GM21619 (cell line): ENCODE results near the gene NPAS1.

Source experiments
- ATAC-seq: cut with Tn5 transposase; IDR thresholded peaks from one replicate; pipeline ENCODE4 v1.9.1; 2021; ENCODE audit not compliant: unreplicated experiment

NPAS1 gene

GRCh38 chr19:47019431-47020041, at the start of gene NPAS1:
Gene NPAS1 (plus strand): TSS chr19:47019837. CDS start chr19:47021048, 1,211 bp downstream.
- ATAC-seq = no peak

- no peak for ATAC-seq
These were observed 48.8 kb upstream of the NPAS1 start for GRCh38 chr19:46970815-46971214.

- no peak for ATAC-seq
These were observed 47.3 kb upstream of the NPAS1 start for GRCh38 chr19:46972311-46972710.

- ATAC-seq = no peak
These were observed 45.5 kb upstream of the NPAS1 start for GRCh38 chr19:46974181-46974580.

GRCh38 chr19:46975011-46975924, 44.4 kb upstream of the NPAS1 start:
- no peak for ATAC-seq

GRCh38 chr19:46975925-46976782, 43.5 kb upstream of the NPAS1 start:
- ATAC-seq = no peak

GRCh38 chr19:46976845-46977320, 42.8 kb upstream of the NPAS1 start:
- ATAC-seq = no peak

GRCh38 chr19:46977548-46977947, 42.1 kb upstream of the NPAS1 start:
- no peak for ATAC-seq

GRCh38 chr19:46978171-46978869, 41.3 kb upstream of the NPAS1 start:
- no peak for ATAC-seq

- no peak for ATAC-seq
These were observed 40.2 kb upstream of the NPAS1 start for GRCh38 chr19:46979126-46980105.

- no peak for ATAC-seq
These were observed 38.9 kb upstream of the NPAS1 start for GRCh38 chr19:46980761-46981160.

- no peak for ATAC-seq
These were observed 38.2 kb upstream of the NPAS1 start for GRCh38 chr19:46981286-46981945.

GRCh38 chr19:46983097-46983496, 36.5 kb upstream of the NPAS1 start:
- no peak for ATAC-seq

GRCh38 chr19:46984077-46985010, 35.3 kb upstream of the NPAS1 start:
- no peak for ATAC-seq

GRCh38 chr19:46985542-46986415, 33.9 kb upstream of the NPAS1 start:
- no peak for ATAC-seq

GRCh38 chr19:46988614-46989230, 30.9 kb upstream of the NPAS1 start:
- no peak for ATAC-seq
